Smooth muscle cell of bladder (primary cell): ENCODE results near the gene MAPK1IP1L. TPM values are rescaled to one million over a fixed set of nuclear protein-coding genes. Genes with fewer than 3 reads are reported as not detected.

Experiments used
- total RNA-seq: library from RNA; depleted of rRNA; stranded (reverse); fragments of >200 nt; gene quantifications from 2 replicates; pipeline ENCODE4 v1.2.3, GENCODE V29; 2014

Gene MAPK1IP1L
- total RNA-seq, result 9.7 and 10.9 TPM in 2 replicates

DNA sequence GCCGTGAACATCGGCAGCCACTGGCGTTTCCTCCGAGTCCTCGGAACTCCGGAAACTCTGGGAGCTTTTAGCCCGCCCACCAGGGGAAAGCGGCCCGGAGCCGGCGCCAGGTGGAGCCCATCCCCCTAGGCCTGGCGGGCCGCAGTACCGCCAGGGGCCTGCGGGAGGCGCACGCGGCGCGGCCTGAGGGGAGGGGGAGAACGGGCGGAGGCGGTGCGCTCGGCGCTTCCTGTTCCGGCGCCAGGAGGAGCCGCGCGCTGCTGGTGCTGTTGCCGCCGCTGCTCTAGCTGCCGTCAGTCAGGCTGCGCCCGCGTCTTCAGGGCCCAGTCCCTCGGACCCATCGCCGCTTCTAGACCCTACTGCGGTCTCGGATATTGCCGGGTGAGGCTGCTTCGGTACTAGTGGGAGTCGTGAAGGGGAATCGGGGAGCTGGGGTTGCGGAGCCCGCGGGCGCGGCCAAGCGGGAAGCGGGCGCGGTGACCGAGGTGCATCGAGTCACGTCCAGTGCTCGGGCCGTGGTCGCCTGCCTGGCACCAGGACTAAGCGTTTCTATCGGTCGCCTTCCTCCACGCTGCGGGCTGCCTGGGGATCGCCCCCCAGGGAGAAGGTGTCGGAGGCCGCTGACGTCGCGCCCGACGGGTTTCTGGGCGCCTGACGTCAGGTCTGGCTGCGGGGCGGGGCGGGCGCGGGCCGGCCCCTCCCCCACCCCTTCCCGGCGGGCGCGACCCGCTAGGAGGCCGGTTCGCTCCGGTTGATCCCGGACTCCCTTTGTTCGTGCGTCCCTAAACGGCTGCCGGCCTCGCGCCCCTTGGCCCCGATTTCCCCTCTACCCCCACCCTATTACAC is at the start of gene MAPK1IP1L:
TSS of gene MAPK1IP1L (plus strand) at position 225 of the 846 bp plus-strand sequence. CDS start 10,037 bp downstream, outside the sequence.

DNA sequence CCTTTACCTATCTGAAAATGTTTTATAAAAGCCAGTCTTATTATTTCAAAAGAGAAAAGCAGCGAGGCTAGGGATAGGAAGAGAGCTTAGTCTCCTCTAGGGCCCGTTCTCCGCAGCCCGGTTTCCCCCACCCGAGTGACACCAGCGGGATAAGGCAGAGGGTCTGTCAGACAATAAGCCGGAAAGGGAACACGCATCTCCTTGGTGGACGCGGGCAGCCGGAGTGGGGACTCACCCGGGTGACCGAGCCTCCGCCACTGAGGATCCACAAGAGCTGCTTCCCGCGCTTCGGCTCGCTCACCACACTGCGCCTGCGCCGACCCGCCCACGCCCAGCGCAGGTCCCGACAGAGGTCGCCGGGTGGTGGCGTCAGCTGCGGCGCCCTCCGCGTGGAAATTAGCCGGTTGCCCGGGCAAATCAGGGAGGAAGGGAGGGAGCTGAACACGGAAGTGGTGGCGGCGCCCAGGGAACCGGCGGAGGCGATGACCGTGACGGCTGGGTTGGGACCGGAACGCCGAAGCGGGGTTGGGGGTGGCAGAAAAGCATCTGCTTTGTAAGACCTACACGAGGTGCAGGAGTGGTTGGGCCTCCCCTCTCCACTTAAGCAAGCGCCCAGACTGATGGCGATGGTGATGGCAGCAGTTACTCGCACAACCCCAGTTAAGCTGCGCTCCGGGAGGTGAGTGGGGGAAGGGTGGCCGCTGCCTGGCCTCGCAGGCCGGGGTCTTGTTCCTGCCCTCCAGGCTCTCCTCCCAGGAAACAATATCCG is 24.5 kb upstream of the MAPK1IP1L start, which contains the start of the genes SOCS4 and WDHD1:
TSS of gene SOCS4 (plus strand) at position 444 of the 769 bp plus-strand sequence. CDS start 15,806 bp downstream, outside the sequence.
TSS of gene WDHD1 (minus strand) at position 307 of the 769 bp plus-strand sequence. CDS start 312 bp downstream, outside the sequence.

Other genes starting within 250 kb of the MAPK1IP1L start
- gene GCH1, start 148.8 kb upstream of the MAPK1IP1L start, total RNA-seq, result 11.7 and 12.4 TPM in 2 replicates
- 7.7 and 8.7 TPM in 2 replicates for gene WDHD1, start 24.5 kb upstream of the MAPK1IP1L start, total RNA-seq
- gene SOCS4, start 24.4 kb upstream of the MAPK1IP1L start, total RNA-seq, result 14.1 and 17.4 TPM in 2 replicates
- gene LGALS3, start 77.6 kb downstream of the MAPK1IP1L start, total RNA-seq, result 140 and 168 TPM in 2 replicates
- 3.6 and 4.0 TPM in 2 replicates for gene DLGAP5, start 139.9 kb downstream of the MAPK1IP1L start, total RNA-seq
- 20.6 and 28.0 TPM in 2 replicates for gene FBXO34, start 219.8 kb downstream of the MAPK1IP1L start, total RNA-seq